ENCODE data around the gene FOXP2.
A peak's percentile ranks its signal among the peaks of the same experiment; 100 is the strongest.

Gene FOXP2

DNA sequence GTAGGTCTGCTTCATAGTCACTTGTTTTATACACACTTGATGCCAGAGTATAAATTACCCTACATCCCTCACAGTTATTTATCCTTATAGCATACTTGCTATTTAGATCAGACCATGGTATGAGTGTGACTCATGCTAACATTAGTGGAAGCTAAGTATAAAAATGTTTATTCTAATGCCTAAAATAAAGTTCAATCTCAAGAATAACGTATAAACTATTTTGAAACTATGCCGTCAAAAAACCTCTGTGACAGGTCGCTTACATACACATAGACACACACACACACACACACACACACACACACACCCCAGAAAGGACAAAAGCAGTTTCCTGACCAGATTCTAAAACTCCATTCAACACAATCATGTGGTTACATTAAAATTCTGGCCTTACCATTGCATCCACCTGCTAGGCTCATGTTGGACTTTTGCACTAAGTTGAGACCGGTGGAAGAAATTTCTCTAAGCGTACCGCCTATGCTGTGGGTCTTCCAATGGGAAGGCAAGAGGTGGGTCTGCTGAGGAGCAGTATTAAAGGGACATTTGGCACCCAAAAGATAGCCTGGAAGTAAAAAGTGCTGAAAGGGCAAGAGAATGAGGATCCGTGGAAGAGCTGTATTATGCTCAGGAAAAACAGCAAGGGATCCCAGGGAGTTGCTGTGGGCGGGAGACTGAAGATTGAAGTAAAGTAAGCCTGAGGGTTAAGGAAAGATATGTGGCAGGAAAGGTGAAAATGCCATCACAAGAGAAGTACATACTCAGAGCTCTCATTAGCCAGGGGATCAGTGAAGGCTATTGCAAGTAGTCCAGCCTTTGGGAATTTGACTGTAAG lies 5.0 kb downstream of the FOXP2 start:
- DNase-seq (ENCODE audit: low read depth, low spot score) = no peak
- POLR2A ChIA-PET = no interaction called here
- CTCF ChIA-PET = no interaction called here
- no peak overlapping the region for H3K4me3 ChIP-seq (ENCODE audit: low read depth, low read length)
- TF ChIP-seq, protein P1, sequence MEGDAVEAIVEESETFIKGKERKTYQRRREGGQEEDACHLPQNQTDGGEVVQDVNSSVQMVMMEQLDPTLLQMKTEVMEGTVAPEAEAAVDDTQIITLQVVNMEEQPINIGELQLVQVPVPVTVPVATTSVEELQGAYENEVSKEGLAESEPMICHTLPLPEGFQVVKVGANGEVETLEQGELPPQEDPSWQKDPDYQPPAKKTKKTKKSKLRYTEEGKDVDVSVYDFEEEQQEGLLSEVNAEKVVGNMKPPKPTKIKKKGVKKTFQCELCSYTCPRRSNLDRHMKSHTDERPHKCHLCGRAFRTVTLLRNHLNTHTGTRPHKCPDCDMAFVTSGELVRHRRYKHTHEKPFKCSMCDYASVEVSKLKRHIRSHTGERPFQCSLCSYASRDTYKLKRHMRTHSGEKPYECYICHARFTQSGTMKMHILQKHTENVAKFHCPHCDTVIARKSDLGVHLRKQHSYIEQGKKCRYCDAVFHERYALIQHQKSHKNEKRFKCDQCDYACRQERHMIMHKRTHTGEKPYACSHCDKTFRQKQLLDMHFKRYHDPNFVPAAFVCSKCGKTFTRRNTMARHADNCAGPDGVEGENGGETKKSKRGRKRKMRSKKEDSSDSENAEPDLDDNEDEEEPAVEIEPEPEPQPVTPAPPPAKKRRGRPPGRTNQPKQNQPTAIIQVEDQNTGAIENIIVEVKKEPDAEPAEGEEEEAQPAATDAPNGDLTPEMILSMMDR (IDR thresholded peaks at IDR 0.05; ENCODE audit: insufficient read depth, low read length, missing control alignments) = no peak

DNA sequence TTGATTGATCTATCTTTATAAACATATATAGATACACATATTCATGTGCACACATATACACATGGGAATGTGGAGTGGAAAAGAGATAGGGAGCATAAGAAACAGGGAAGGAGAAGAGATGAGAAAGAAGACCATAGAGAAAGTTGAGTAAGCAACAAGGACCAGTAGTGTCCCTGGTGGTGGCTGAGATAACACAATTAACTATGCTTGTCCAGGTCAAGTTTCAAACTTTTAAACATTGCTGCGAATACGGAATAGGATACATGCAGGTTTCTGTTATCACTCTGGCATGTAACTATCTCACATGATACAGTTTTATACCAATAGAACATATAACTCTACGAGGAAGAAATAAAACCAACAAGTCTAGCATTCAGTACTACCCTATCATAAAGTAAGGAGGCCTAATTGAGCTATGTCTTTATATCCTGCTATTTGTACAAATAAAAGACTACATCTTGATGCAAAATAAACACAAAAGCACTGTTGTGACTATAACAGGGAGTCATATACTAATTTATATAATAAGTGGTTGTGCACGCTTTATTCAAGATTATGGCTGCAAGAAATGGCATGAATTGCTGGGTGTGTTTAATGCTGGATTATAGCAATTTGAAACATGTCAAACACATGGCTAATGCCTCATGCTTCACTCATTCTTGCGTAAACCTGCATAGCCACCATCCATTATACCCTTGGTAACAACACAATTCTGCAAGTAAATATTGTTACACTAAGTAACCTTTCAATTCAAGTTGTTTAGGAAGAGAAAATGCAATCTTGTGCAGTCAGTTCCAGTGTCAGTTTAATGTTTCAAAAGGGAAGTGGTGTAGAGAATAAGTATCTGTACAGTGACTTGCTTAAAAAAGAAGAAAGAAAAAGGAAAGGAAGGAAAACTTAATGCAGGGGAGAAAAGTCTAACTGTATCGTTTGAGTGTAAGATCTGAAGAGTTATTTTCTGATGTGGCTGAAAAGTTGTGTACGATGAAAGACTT lies 8.2 kb downstream of the FOXP2 start:
- no peak overlapping the region for H3K4me3 ChIP-seq (ENCODE audit: low read depth, low read length)
- CTCF ChIA-PET = no interaction called here
- DNase-seq (ENCODE audit: low read depth, low spot score) = no peak
- POLR2A ChIA-PET = no interaction called here
- TF ChIP-seq, protein P1 (IDR thresholded peaks at IDR 0.05; ENCODE audit: insufficient read depth, low read length, missing control alignments) = peak; percentile 6

DNA sequence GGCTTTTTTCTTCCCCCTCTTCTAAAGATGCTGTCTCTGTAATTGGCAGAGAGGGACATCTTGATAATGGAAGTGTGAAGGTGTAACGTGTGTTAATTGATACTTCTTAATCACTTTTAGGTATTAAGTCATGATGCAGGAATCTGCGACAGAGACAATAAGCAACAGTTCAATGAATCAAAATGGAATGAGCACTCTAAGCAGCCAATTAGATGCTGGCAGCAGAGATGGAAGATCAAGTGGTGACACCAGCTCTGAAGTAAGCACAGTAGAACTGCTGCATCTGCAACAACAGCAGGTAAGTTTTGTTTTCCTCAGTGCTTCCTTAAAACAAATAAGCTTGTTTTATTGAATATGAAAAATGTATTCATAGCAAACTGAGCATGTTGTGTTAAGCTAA lies 11.8 kb downstream of the FOXP2 start:
- ChIA-PET CTCF (interaction anchor here (1.0 to 2.1 kb wide), 6 partner anchors 12 to 1425 kb away, joined by 3 to 6 read pairs (median 4); no protein-coding TSS in a partner anchor), POLR2A (no interaction called here)
- DNase-seq (ENCODE audit: low read depth, low spot score) = no peak
- H3K4me3 ChIP-seq (ENCODE audit: low read depth, low read length) = no peak overlapping the region
- TF ChIP-seq, protein P1 (IDR thresholded peaks at IDR 0.05; ENCODE audit: insufficient read depth, low read length, missing control alignments) = no peak

DNA sequence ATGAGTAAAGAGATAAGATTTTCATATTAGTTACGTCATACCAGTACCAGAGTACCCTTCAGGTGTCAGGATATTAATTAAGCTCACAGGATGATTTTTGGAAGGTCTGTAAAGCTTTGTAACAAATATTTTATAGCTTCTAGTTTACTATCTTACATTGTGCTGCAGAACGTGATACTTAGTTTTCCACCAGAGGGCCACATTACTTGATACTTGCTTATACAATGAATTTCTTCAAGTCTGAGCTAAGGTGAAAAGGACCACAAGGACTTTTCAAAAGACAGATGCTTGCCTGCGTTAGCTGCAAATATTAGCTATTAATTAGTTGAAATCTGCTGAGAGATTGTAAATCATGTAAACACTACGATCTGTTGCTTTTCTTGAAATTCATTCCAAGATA lies 12.2 kb downstream of the FOXP2 start:
- ChIA-PET POLR2A (no interaction called here), CTCF (interaction anchor here (1.0 to 2.1 kb wide), 7 partner anchors 12 to 1425 kb away, joined by 3 to 6 read pairs (median 5); no protein-coding TSS in a partner anchor)
- no peak for DNase-seq (ENCODE audit: low read depth, low spot score)
- TF ChIP-seq, protein P1 (IDR thresholded peaks at IDR 0.05; ENCODE audit: insufficient read depth, low read length, missing control alignments) = no peak
- no peak overlapping the region for H3K4me3 ChIP-seq (ENCODE audit: low read depth, low read length)

DNA sequence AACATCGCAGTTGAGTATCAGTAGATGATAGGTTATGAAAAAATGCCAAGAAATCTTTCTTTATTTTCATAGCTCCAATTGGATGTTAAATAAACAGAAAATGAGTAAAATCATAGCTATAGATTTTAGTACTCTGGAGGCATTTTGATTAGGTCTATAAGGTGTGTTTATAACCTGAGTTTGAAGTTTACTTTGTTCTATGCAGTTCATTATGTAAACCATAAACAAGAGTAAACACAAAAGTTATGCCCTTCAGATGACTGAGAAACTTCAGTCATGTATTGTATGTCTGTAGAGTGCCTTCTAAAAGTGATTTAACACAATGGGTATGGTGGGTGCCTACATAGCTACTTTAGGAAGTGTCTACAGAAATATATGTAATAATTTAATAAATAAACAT lies 13.6 kb downstream of the FOXP2 start:
- TF ChIP-seq, protein P1 (IDR thresholded peaks at IDR 0.05; ENCODE audit: insufficient read depth, low read length, missing control alignments) = no peak
- CTCF ChIA-PET = interaction anchor here (1.4 to 2.1 kb wide), 3 partner anchors 31 to 1423 kb away, joined by 4 to 6 read pairs (median 5); no protein-coding TSS in a partner anchor
- POLR2A ChIA-PET = no interaction called here
- DNase-seq (ENCODE audit: low read depth, low spot score) = no peak
- no peak overlapping the region for H3K4me3 ChIP-seq (ENCODE audit: low read depth, low read length)

DNA sequence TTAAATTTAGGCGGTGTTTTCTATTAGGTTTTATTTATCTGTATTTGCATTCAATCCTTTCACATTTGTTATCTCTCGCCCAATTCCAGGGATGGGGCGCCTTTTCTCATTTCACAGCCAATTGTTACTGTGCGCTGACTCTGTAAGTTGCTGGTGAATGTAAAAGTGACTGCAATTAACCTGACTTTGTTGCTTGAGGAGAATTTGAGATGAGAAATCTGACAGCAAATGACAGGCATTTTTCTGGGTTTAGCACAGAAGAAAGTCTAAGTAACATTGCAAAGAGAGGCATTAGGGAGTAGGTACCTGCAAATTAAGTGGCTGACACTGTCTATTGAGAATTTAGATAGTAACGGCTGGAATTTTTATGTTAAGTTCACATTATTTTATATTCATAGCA lies 16.6 kb downstream of the FOXP2 start:
- DNase-seq (ENCODE audit: low read depth, low spot score) = no peak
- ChIA-PET POLR2A (no interaction called here), CTCF (no interaction called here)
- TF ChIP-seq, protein P1 (IDR thresholded peaks at IDR 0.05; ENCODE audit: insufficient read depth, low read length, missing control alignments) = no peak
- no peak overlapping the region for H3K4me3 ChIP-seq (ENCODE audit: low read depth, low read length)

Data from AG04449 (cell line).